ELR (cell line): Measurements from ENCODE around the gene VEGFB.

Experiments used
- DNase-seq: peaks from one replicate; pipeline ENCODE4 v3.0.0-alpha.2; 2015; ENCODE audit warnings: low read depth

Gene VEGFB

GRCh38 chr11:64284048-64284961, 49.9 kb downstream of the VEGFB start, which contains the start of gene BAD:
Gene BAD (minus strand): TSS chr11:64284665. CDS start chr11:64284368, 297 bp downstream.
- DNase-seq, result peak; percentile 95

GRCh38 chr11:64284962-64285884, 50.8 kb downstream of the VEGFB start, which contains the start of gene GPR137:
Gene GPR137 (plus strand): TSS chr11:64285848. CDS start chr11:64286525, 677 bp downstream.
- peak; percentile 80 for DNase-seq

- no peak for DNase-seq
Observed at GRCh38 chr11:64285885-64286800, 51.8 kb downstream of the VEGFB start.

GRCh38 chr11:64286801-64287159, 52.4 kb downstream of the VEGFB start:
- no peak for DNase-seq

- DNase-seq, result no peak
Observed at GRCh38 chr11:64287676-64288352, 53.4 kb downstream of the VEGFB start.

GRCh38 chr11:64288353-64288750, 54.0 kb downstream of the VEGFB start:
- no peak for DNase-seq
